GM12872 (cell line): ENCODE results near the gene PRDM16.

Source experiments
- CTCF ChIP-seq: IDR thresholded peaks from 3 replicates; pipeline ENCODE4 v1.5.1; 2011; ENCODE audit warnings: low read depth, mild to moderate bottlenecking, low read length, moderate library complexity; ENCODE audit not compliant: insufficient read depth

The PRDM16 gene

DNA sequence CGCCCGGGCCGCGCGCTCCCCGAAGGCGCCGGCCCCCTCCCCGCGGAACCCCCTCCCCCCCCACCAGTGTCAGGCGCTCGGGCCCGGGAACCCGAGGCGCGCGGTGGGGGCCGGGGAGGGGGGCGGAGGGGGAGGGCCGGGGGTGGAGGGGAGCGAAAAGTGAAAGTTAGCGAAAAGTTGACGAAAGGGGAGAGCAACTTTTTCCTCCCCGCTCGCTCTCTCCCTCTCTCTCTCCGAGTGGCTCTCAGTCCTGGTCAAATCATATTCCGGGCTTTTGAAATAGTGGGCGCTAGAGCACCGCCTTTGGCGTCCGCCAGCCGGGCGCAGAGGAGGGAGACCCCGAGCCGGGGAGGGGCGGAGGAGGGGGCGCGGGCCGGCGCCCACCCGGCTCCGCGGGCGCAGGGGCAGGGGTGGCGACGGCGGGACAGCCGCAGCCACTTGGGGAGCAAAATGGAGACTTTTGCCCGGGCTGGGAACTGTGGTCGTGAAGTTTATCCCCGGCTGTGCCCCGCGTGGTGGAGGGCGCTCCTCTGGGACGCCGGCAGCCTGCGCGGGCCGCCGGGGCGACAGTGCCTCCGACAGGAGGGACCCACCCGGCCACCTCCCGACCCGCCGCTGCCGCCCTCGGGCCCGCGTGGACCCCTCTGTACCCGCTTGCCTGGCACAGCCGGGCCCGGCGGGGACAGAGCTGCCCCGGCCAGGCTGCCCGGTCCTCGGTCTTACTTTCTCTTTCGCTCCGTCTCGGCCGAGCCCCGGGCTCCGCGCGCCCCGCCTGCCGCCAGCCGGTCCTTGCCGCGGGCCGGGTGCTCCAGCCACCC, 697 bp downstream of the PRDM16 start:
- TF ChIP-seq CTCF: no peak

- TF ChIP-seq CTCF: no peak
These were observed 1.3 kb downstream of the PRDM16 start for GRCh38 chr1:3070309-3070643.

- TF ChIP-seq CTCF: no peak
These were observed 1.9 kb downstream of the PRDM16 start for GRCh38 chr1:3070644-3071564.

GRCh38 chr1:3071565-3072390, 2.8 kb downstream of the PRDM16 start:
- no peak for TF ChIP-seq CTCF

DNA sequence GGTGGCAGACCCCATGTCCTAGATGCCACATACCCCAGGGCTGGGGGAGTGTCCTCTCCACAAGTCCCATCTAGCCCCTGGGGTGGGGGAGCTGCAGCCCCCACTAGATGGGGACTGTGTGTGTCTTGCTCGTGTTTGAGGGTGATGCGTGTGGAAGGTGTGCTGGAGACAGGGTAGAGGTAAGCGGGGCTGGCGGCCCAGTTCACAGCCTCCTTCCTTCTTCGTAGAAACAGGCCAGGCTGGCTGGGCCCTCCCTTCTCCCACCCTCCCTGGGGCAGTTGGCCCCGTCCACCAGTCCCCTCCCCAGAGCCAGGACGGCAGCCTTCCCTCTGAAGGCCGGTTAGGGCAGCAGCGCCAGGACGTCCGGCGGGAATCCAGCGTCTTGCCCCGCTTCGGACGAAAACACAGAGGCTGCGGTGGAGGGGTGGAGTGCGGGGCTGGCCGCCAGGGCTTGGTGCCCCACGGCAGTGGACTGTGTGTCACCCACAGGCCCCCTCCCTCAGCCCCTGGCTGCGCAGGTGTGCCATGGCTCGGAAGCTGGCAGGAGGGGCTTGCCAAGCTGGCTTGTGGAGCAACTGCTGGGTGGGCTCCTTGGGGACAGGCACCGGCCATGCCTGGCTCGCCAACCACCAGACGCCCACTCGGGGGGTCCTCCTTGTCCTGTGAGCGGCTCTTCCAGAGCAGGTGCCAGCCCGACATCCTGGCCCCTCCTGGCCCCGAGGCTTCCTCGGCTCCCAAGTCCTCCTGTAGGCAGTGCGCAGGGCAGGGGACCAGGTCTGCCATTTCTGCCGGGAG, 3.6 kb downstream of the PRDM16 start:
- TF ChIP-seq CTCF: no peak

GRCh38 chr1:3073186-3073488, 4.1 kb downstream of the PRDM16 start:
- TF ChIP-seq CTCF: no peak
